Endometrium (tissue), 2 donors: ENCODE results near the gene CACNB3.
"Not testable (repeated sequence)": the region's sequence is repeated elsewhere in the genome, so short reads cannot be mapped to it uniquely, and the experiment has no call there.

Source experiments
- FAIRE-seq: peaks from 2 replicates; lab custom pipeline; 2012; peaks lifted over from hg19 to GRCh38; lab: Jason Lieb, UNC
- donor health status: control.
- donor health status: control.

The CACNB3 gene

GRCh38 chr12:48818831-48819590 is 715 bp downstream of the CACNB3 start:
- FAIRE-seq, result no peak

GRCh38 chr12:48819986-48820725 is 1.9 kb downstream of the CACNB3 start:
- no peak for FAIRE-seq

DNA sequence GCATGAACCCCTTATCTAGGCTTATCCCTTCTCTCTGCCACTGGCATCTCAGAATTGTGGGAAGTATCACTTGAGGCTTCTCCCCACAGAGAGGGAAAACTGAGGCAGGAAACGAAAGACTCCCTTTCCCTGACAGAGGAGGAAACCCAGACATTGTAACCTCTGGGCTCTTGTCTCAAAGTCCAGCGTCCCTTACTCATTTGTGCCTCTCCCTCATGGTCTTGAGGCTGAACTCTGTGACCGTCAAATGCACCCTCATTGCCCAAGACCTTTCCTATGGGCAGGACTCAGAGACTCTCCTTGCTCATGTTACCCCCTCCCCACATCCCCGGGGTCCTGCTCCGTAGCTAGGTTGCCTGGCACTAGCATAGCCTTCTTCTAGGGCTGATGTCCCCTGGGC is 3.8 kb downstream of the CACNB3 start:
- no peak for FAIRE-seq

- no peak for FAIRE-seq
Observed at GRCh38 chr12:48822711-48823110, 4.4 kb downstream of the CACNB3 start.

DNA sequence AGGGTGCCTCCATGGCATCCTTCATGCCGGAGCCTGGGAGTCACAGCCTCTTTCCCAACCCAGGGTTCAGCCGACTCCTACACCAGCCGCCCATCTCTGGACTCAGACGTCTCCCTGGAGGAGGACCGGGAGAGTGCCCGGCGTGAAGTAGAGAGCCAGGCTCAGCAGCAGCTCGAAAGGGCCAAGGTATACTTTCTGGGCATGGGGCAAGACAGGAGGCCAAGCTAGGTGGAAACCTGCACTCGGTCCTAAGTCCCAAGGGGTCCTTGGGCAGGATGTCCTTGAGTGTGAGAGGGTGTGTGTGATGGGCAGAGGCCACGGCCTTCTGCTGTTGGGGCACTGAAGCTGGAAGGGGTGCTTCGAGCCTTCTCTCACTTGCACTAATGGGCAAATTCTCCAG is 5.0 kb downstream of the CACNB3 start:
- FAIRE-seq, result no peak

- no peak for FAIRE-seq
Observed at GRCh38 chr12:48824112-48824511, 5.8 kb downstream of the CACNB3 start.

DNA sequence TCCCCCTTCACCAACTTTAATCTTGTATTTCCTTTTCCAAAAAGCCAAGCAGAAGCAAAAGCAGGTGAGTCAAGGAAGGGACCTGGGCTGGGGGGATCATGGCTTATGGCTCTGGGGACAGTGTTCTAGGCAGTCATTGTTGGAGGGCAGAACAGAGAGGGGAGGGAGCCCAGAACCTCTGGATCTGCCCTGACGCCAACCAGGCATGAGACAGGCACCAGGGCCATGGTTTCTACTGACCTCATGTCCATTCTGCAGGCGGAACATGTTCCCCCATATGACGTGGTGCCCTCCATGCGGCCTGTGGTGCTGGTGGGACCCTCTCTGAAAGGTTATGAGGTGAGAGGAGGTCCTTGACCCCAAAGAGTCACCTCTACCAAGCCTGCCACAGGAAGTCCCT is 6.6 kb downstream of the CACNB3 start:
- no peak for FAIRE-seq

DNA sequence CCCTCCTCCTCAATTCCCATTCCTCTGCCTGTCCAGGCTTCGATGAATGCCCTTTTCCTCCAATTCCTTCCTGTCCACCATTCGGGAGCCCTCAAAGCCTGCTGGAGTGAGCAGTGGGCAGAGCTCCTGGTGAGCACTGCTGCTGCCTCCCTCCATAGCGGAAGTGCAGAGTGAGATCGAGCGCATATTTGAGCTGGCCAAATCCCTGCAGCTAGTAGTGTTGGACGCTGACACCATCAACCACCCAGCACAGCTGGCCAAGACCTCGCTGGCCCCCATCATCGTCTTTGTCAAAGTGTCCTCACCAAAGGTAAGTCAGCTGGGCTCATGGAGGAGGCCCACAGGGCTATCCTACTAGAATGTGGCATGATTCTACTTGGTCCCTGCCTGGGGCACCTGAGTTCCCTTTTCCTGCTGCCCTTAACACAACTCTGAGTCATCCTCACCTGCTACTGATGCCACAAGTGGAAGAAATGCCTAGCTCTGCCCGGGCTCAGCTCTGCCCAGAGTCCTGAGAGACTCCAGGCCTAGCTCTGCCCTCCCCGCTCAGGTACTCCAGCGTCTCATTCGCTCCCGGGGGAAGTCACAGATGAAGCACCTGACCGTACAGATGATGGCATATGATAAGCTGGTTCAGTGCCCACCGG is 8.0 kb downstream of the CACNB3 start:
- FAIRE-seq, result no peak

- FAIRE-seq, result no peak
Observed at GRCh38 chr12:48827026-48827425, 8.7 kb downstream of the CACNB3 start.

- FAIRE-seq, result no peak
Observed at GRCh38 chr12:48827513-48828096, 9.3 kb downstream of the CACNB3 start.

DNA sequence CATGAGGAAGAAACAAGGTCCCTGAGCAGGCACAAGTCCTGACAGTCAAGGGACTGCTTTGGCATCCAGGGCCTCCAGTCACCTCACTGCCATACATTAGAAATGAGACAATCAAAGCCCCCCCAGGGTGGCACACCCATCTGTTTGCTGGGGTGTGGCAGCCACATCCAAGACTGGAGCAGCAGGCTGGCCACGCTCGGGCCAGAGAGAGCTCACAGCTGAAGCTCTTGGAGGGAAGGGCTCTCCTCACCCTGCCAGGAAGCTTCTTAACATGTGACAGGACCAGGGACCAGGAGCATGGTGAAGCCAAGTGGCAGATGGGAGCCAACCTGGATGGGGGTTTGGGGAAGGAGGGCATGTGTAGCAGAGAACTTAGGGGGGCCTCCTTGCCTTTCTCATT is 10.0 kb downstream of the CACNB3 start:
- FAIRE-seq, result no peak

DNA sequence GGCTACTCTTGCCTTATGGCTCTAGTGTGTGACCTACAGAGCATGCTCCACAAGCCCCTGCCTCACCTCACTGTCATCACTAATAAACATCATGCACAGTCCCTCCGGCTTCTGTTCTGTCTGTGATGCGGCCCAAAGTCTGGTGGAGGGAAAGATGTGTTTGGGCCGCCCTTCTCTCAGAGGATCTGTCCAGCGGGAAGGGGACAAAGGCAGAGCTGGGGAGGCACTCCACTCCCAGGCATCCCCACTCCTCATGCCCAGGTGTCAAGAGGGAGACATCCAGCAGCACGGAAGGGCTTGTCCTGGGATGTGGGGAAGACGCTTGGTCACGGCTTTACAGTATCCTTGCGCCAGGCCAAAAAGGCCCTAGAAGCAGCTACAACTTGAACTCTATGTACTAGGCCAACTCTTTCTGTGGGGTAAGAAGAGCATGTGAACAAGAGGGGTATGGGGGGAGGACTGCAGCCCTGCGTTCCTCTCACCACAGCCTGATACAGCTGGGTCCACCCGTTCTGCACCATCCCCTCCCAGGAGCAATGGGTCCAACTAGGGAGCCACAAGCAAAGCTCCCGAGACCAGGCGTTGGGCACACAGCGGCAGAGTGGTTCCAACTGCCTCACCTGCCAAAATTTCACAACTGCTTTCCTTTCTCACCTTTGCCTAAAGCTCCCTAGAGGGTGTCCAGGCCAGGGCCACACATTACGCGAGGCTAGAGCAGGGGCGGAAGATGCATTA is 10.7 kb downstream of the CACNB3 start:
- FAIRE-seq, result no peak

- FAIRE-seq, result no peak
Observed at GRCh38 chr12:48831257-48831656, 13.0 kb downstream of the CACNB3 start.

DNA sequence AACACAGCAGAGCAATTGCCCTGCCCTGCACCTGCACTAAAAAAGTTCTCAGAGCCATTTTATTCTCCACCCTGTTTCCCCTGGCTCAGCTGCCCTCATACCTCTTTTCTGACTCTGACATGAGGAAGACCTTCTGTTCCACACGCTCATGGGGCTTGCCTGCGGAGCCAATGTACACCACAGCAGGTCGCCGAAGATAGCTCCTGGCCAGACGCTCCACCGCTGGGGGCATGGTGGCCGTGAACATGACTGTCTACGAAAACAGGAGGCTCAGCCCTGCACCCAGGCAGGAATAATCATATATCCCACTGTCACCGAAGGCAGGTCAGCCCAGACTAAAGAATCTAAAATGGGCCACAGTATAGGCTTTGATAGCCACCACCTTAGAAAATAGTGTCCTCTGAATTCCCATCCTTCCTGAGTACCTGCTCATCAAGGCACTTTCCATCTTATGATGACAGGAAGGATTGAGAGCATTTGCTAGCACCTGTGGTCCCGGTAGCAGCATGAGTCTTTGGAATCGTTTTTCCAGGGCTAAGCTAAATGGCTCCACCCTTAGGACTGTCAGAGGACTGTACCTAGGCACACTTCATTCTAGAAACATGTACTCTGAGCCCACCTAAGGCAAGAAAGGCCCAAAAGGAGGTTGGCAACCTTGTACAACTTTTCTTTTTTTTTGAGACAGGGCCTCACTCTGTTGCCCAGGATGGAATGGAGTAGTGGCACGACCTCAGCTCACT is 14.2 kb downstream of the CACNB3 start:
- no peak for FAIRE-seq

GRCh38 chr12:48838048-48838447 is 19.8 kb downstream of the CACNB3 start:
- FAIRE-seq, result no peak

- not testable (repeated sequence) for FAIRE-seq
Observed at GRCh38 chr12:48842021-48842420, 23.7 kb downstream of the CACNB3 start.

- FAIRE-seq, result peak; percentile 92
Observed at GRCh38 chr12:48851883-48852733, 33.8 kb downstream of the CACNB3 start, which contains the start of gene DDX23. Gene DDX23 (minus strand): TSS chr12:48852163. CDS start chr12:48845782, 6,381 bp downstream.

GRCh38 chr12:48852734-48853688 is 34.7 kb downstream of the CACNB3 start:
- peak; percentile 72 for FAIRE-seq

DNA sequence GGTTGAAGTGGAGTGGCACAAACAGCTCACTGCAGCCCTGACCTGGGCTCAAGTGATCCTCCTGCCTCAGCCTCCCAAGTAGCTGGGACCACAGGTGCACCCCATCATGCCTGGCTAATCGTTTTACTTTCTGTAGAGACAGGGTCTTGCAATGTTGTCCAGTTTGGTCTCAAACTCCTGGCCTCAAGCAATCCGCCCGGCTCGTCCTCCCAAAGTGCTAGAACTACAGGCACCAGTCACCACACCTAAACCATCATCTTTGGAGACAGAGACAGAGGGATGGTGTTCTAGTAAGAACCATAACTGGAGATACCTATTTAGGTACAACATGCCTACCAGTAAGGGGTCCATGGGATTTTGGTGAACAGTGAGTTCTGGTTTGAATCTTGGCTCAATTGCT is 36.2 kb downstream of the CACNB3 start:
- FAIRE-seq, result no peak
